Measurements from ENCODE around the gene CD177. TPM values are rescaled to one million over a fixed set of nuclear protein-coding genes. Genes with fewer than 3 reads are reported as not detected.
"Not testable (repeated sequence)": the region's sequence is repeated elsewhere in the genome, so short reads cannot be mapped to it uniquely, and the experiment has no call there.

Gene CD177
- total RNA-seq, 1 donor from 2014 or later = 5.2 TPM

GRCh38 chr19:43315851-43316250 is 37.6 kb upstream of the CD177 start:
- Histone ChIP-seq H3K9ac (ENCODE audit: low read depth in 1 of 3, low read length in 3 of 3) (no peak overlapping the region), H3K4me3 (ENCODE audit: low read length in 3 of 3) (no peak overlapping the region), H3K27ac (ENCODE audit: low read depth, low read length) (no peak overlapping the region), H3K4me1 (ENCODE audit: control insufficient read depth in 3 of 3, insufficient read depth in 3 of 3, low read length in 3 of 3) (no peaks in the 10 kb centered on the region), H3K27me3 (ENCODE audit: control insufficient read depth in 3 of 3, insufficient read depth in 3 of 3, low read length in 3 of 3) (peaks cover 0 to 3% (median 0%) of the 10 kb centered on the region in 3 donors), H3K36me3 (ENCODE audit: control insufficient read depth in 3 of 3, insufficient read depth in 3 of 3, low read length in 3 of 3) (no peaks in the 10 kb centered on the region), H3K9me3 (ENCODE audit: control insufficient read depth in 3 of 3, low read length in 3 of 3) (no peaks in the 10 kb centered on the region)

- no peak overlapping the region for H3K4me3 ChIP-seq (ENCODE audit: low read length in 3 of 3)
- no peak overlapping the region for H3K27ac ChIP-seq (ENCODE audit: low read depth, low read length)
- H3K9me3 ChIP-seq (ENCODE audit: control insufficient read depth in 3 of 3, low read length in 3 of 3) = no peaks in the 10 kb centered on the region
- H3K27me3 ChIP-seq (ENCODE audit: control insufficient read depth in 3 of 3, insufficient read depth in 3 of 3, low read length in 3 of 3) = peaks cover 0 to 3% (median 0%) of the 10 kb centered on the region in 3 donors
- H3K4me1 ChIP-seq (ENCODE audit: control insufficient read depth in 3 of 3, insufficient read depth in 3 of 3, low read length in 3 of 3) = no peaks in the 10 kb centered on the region
- no peak overlapping the region for H3K9ac ChIP-seq (ENCODE audit: low read depth in 1 of 3, low read length in 3 of 3)
- H3K36me3 ChIP-seq (ENCODE audit: control insufficient read depth in 3 of 3, insufficient read depth in 3 of 3, low read length in 3 of 3) = no peaks in the 10 kb centered on the region
Observed at GRCh38 chr19:43316591-43317319, 36.7 kb upstream of the CD177 start.

GRCh38 chr19:43318203-43318602 is 35.3 kb upstream of the CD177 start:
- Histone ChIP-seq H3K9me3 (ENCODE audit: control insufficient read depth in 3 of 3, low read length in 3 of 3) (no peaks in the 10 kb centered on the region), H3K4me3 (ENCODE audit: low read length in 3 of 3) (no peak overlapping the region), H3K27ac (ENCODE audit: low read depth, low read length) (no peak overlapping the region), H3K9ac (ENCODE audit: low read depth in 1 of 3, low read length in 3 of 3) (no peak overlapping the region), H3K36me3 (ENCODE audit: control insufficient read depth in 3 of 3, insufficient read depth in 3 of 3, low read length in 3 of 3) (no peaks in the 10 kb centered on the region), H3K4me1 (ENCODE audit: control insufficient read depth in 3 of 3, insufficient read depth in 3 of 3, low read length in 3 of 3) (no peaks in the 10 kb centered on the region), H3K27me3 (ENCODE audit: control insufficient read depth in 3 of 3, insufficient read depth in 3 of 3, low read length in 3 of 3) (peaks cover 0 to 3% (median 0%) of the 10 kb centered on the region in 3 donors)

GRCh38 chr19:43318796-43319314 is 34.6 kb upstream of the CD177 start:
- Histone ChIP-seq H3K27ac (ENCODE audit: low read depth, low read length) (no peak overlapping the region), H3K9ac (ENCODE audit: low read depth in 1 of 3, low read length in 3 of 3) (no peak overlapping the region), H3K27me3 (ENCODE audit: control insufficient read depth in 3 of 3, insufficient read depth in 3 of 3, low read length in 3 of 3) (peaks cover 0 to 3% (median 0%) of the 10 kb centered on the region in 3 donors), H3K4me3 (ENCODE audit: low read length in 3 of 3) (no peak overlapping the region), H3K4me1 (ENCODE audit: control insufficient read depth in 3 of 3, insufficient read depth in 3 of 3, low read length in 3 of 3) (no peaks in the 10 kb centered on the region), H3K9me3 (ENCODE audit: control insufficient read depth in 3 of 3, low read length in 3 of 3) (no peaks in the 10 kb centered on the region), H3K36me3 (ENCODE audit: control insufficient read depth in 3 of 3, insufficient read depth in 3 of 3, low read length in 3 of 3) (no peaks in the 10 kb centered on the region)

- Histone ChIP-seq H3K27ac (ENCODE audit: low read depth, low read length) (no peak overlapping the region), H3K27me3 (ENCODE audit: control insufficient read depth in 3 of 3, insufficient read depth in 3 of 3, low read length in 3 of 3) (peaks cover 0 to 3% (median 0%) of the 10 kb centered on the region in 3 donors), H3K36me3 (ENCODE audit: control insufficient read depth in 3 of 3, insufficient read depth in 3 of 3, low read length in 3 of 3) (no peaks in the 10 kb centered on the region), H3K4me1 (ENCODE audit: control insufficient read depth in 3 of 3, insufficient read depth in 3 of 3, low read length in 3 of 3) (no peaks in the 10 kb centered on the region), H3K4me3 (ENCODE audit: low read length in 3 of 3) (no peak overlapping the region), H3K9ac (ENCODE audit: low read depth in 1 of 3, low read length in 3 of 3) (no peak overlapping the region), H3K9me3 (ENCODE audit: control insufficient read depth in 3 of 3, low read length in 3 of 3) (no peaks in the 10 kb centered on the region)
Observed at GRCh38 chr19:43320546-43320945, 32.9 kb upstream of the CD177 start.

GRCh38 chr19:43326761-43327160 is 26.7 kb upstream of the CD177 start:
- not testable (repeated sequence) for H3K27me3 ChIP-seq (ENCODE audit: control insufficient read depth in 3 of 3, insufficient read depth in 3 of 3, low read length in 3 of 3); H3K27ac ChIP-seq (ENCODE audit: low read depth, low read length); H3K36me3 ChIP-seq (ENCODE audit: control insufficient read depth in 3 of 3, insufficient read depth in 3 of 3, low read length in 3 of 3); H3K4me1 ChIP-seq (ENCODE audit: control insufficient read depth in 3 of 3, insufficient read depth in 3 of 3, low read length in 3 of 3); H3K9me3 ChIP-seq (ENCODE audit: control insufficient read depth in 3 of 3, low read length in 3 of 3); H3K9ac ChIP-seq (ENCODE audit: low read depth in 1 of 3, low read length in 3 of 3); H3K4me3 ChIP-seq (ENCODE audit: low read length in 3 of 3)

GRCh38 chr19:43328561-43328960 is 24.9 kb upstream of the CD177 start:
- not testable (repeated sequence) for H3K36me3 ChIP-seq (ENCODE audit: control insufficient read depth in 3 of 3, insufficient read depth in 3 of 3, low read length in 3 of 3); H3K9ac ChIP-seq (ENCODE audit: low read depth in 1 of 3, low read length in 3 of 3); H3K9me3 ChIP-seq (ENCODE audit: control insufficient read depth in 3 of 3, low read length in 3 of 3); H3K4me3 ChIP-seq (ENCODE audit: low read length in 3 of 3); H3K27me3 ChIP-seq (ENCODE audit: control insufficient read depth in 3 of 3, insufficient read depth in 3 of 3, low read length in 3 of 3); H3K4me1 ChIP-seq (ENCODE audit: control insufficient read depth in 3 of 3, insufficient read depth in 3 of 3, low read length in 3 of 3); H3K27ac ChIP-seq (ENCODE audit: low read depth, low read length)

- H3K9ac ChIP-seq (ENCODE audit: low read depth in 1 of 3, low read length in 3 of 3); H3K27ac ChIP-seq (ENCODE audit: low read depth, low read length); H3K9me3 ChIP-seq (ENCODE audit: control insufficient read depth in 3 of 3, low read length in 3 of 3); H3K27me3 ChIP-seq (ENCODE audit: control insufficient read depth in 3 of 3, insufficient read depth in 3 of 3, low read length in 3 of 3); H3K36me3 ChIP-seq (ENCODE audit: control insufficient read depth in 3 of 3, insufficient read depth in 3 of 3, low read length in 3 of 3); H3K4me1 ChIP-seq (ENCODE audit: control insufficient read depth in 3 of 3, insufficient read depth in 3 of 3, low read length in 3 of 3); H3K4me3 ChIP-seq (ENCODE audit: low read length in 3 of 3): not testable (repeated sequence)
Observed at GRCh38 chr19:43329049-43329448, 24.4 kb upstream of the CD177 start.

GRCh38 chr19:43329989-43330388 is 23.5 kb upstream of the CD177 start:
- H3K9me3 ChIP-seq (ENCODE audit: control insufficient read depth in 3 of 3, low read length in 3 of 3) = peaks cover 0 to 2% (median 0%) of the 10 kb centered on the region in 3 donors
- H3K4me1 ChIP-seq (ENCODE audit: control insufficient read depth in 3 of 3, insufficient read depth in 3 of 3, low read length in 3 of 3) = no peaks in the 10 kb centered on the region
- H3K36me3 ChIP-seq (ENCODE audit: control insufficient read depth in 3 of 3, insufficient read depth in 3 of 3, low read length in 3 of 3) = no peaks in the 10 kb centered on the region
- no peak overlapping the region for H3K9ac ChIP-seq (ENCODE audit: low read depth in 1 of 3, low read length in 3 of 3)
- H3K4me3 ChIP-seq (ENCODE audit: low read length in 3 of 3) = no peak overlapping the region
- H3K27me3 ChIP-seq (ENCODE audit: control insufficient read depth in 3 of 3, insufficient read depth in 3 of 3, low read length in 3 of 3) = no peaks in the 10 kb centered on the region
- no peak overlapping the region for H3K27ac ChIP-seq (ENCODE audit: low read depth, low read length)

GRCh38 chr19:43330726-43331434 is 22.6 kb upstream of the CD177 start:
- H3K4me3 ChIP-seq (ENCODE audit: low read length in 3 of 3) = no peak overlapping the region
- no peaks in the 10 kb centered on the region for H3K36me3 ChIP-seq (ENCODE audit: control insufficient read depth in 3 of 3, insufficient read depth in 3 of 3, low read length in 3 of 3)
- H3K9ac ChIP-seq (ENCODE audit: low read depth in 1 of 3, low read length in 3 of 3) = no peak overlapping the region
- H3K4me1 ChIP-seq (ENCODE audit: control insufficient read depth in 3 of 3, insufficient read depth in 3 of 3, low read length in 3 of 3) = no peaks in the 10 kb centered on the region
- no peak overlapping the region for H3K27ac ChIP-seq (ENCODE audit: low read depth, low read length)
- H3K9me3 ChIP-seq (ENCODE audit: control insufficient read depth in 3 of 3, low read length in 3 of 3) = peaks cover 0 to 2% (median 0%) of the 10 kb centered on the region in 3 donors
- H3K27me3 ChIP-seq (ENCODE audit: control insufficient read depth in 3 of 3, insufficient read depth in 3 of 3, low read length in 3 of 3) = no peaks in the 10 kb centered on the region

All from skeletal muscle tissue (tissue), 4 donors.